ENCODE data around the gene PABPN1.
A peak's percentile ranks its signal among the peaks of the same experiment; 100 is the strongest.

PABPN1 gene

GRCh38 chr14:23326491-23327332 is 5.5 kb downstream of the PABPN1 start:
- no peak for DNase-seq (ENCODE audit: low read depth in 2 of 2)

GRCh38 chr14:23327947-23328744 is 6.9 kb downstream of the PABPN1 start:
- peak; percentile 22 to 55 for DNase-seq (ENCODE audit: low read depth in 2 of 2)

- no peak for DNase-seq (ENCODE audit: low read depth in 2 of 2)
Measured at GRCh38 chr14:23335623-23336022, 14.4 kb downstream of the PABPN1 start.

- no peak for DNase-seq (ENCODE audit: low read depth in 2 of 2)
Measured at GRCh38 chr14:23339506-23340268, 18.4 kb downstream of the PABPN1 start.

GRCh38 chr14:23344481-23344880 is 23.2 kb downstream of the PABPN1 start:
- DNase-seq (ENCODE audit: low read depth in 2 of 2): no peak

GRCh38 chr14:23345987-23346692 is 24.9 kb downstream of the PABPN1 start:
- no peak for DNase-seq (ENCODE audit: low read depth in 2 of 2)

GRCh38 chr14:23346693-23347405 is 25.6 kb downstream of the PABPN1 start:
- DNase-seq (ENCODE audit: low read depth in 2 of 2): no peak

- no peak for DNase-seq (ENCODE audit: low read depth in 2 of 2)
Measured at GRCh38 chr14:23347406-23348296, 26.4 kb downstream of the PABPN1 start.

GRCh38 chr14:23348297-23348655 is 27.0 kb downstream of the PABPN1 start:
- DNase-seq (ENCODE audit: low read depth in 2 of 2): no peak

GRCh38 chr14:23349156-23349845 is 28.0 kb downstream of the PABPN1 start:
- no peak for DNase-seq (ENCODE audit: low read depth in 2 of 2)

GRCh38 chr14:23351681-23352505 is 30.6 kb downstream of the PABPN1 start:
- DNase-seq (ENCODE audit: low read depth in 2 of 2): no peak

- peak in 1 of 2 donors; percentile 5 for DNase-seq (ENCODE audit: low read depth in 2 of 2)
Measured at GRCh38 chr14:23352506-23353432, 31.5 kb downstream of the PABPN1 start, which contains the start of gene SLC22A17. Gene SLC22A17 (minus strand): TSS chr14:23352887.

GRCh38 chr14:23353433-23353780 is 32.1 kb downstream of the PABPN1 start:
- no peak for DNase-seq (ENCODE audit: low read depth in 2 of 2)

GRCh38 chr14:23354990-23355389 is 33.7 kb downstream of the PABPN1 start:
- DNase-seq (ENCODE audit: low read depth in 2 of 2): no peak

- DNase-seq (ENCODE audit: low read depth in 2 of 2): no peak
Measured at GRCh38 chr14:23355871-23356435, 34.7 kb downstream of the PABPN1 start.

- no peak for DNase-seq (ENCODE audit: low read depth in 2 of 2)
Measured at GRCh38 chr14:23356662-23357061, 35.4 kb downstream of the PABPN1 start.

GRCh38 chr14:23357261-23357660 is 36.0 kb downstream of the PABPN1 start:
- no peak for DNase-seq (ENCODE audit: low read depth in 2 of 2)
